BE2C (cell line): ENCODE data around the gene PARVA.

Source experiments
- DNase-seq: peaks from one replicate; pipeline ENCODE4 v3.0.0-alpha.2; 2020
- H3K27me3 ChIP-seq: fragments of 250-450 bp; sonication (Bioruptor Pico); 2 replicates; pipeline ENCODE4 v1.5.1; 2020; ENCODE audit warnings: mild to moderate bottlenecking
- H3K36me3 ChIP-seq: fragments of 250-450 bp; sonication (Bioruptor Pico); 2 replicates; pipeline ENCODE4 v1.5.1; 2020; ENCODE audit warnings: mild to moderate bottlenecking
- H3K4me1 ChIP-seq: fragments of 250-450 bp; sonication (Bioruptor Pico); 2 replicates; pipeline ENCODE4 v1.5.1; 2020
- H3K4me3 ChIP-seq: 2 replicates; pipeline ENCODE4 v1.5.1; 2011; ENCODE audit warnings: low read depth, low read length
- H3K9me3 ChIP-seq: fragments of 250-450 bp; sonication (Bioruptor Pico); 2 replicates; pipeline ENCODE4 v1.5.1; 2020
- CTCF ChIP-seq: IDR thresholded peaks from 2 replicates; pipeline ENCODE4 v1.5.1; 2012; ENCODE audit warnings: mild to moderate bottlenecking, low read depth, low read length

The PARVA gene

GRCh38 chr11:12539572-12539971 is 162.2 kb downstream of the PARVA start:
- no peaks in the 10 kb centered on the region for H3K9me3 ChIP-seq
- H3K36me3 ChIP-seq: no peaks in the 10 kb centered on the region
- no peak overlapping the region for H3K4me3 ChIP-seq
- TF ChIP-seq CTCF: no peak
- peaks cover 9% of the 10 kb centered on the region; the same call in 1 of the 2 replicates for H3K4me1 ChIP-seq
- DNase-seq: no peak
- no peaks in the 10 kb centered on the region for H3K27me3 ChIP-seq

- H3K9me3 ChIP-seq: no peaks in the 10 kb centered on the region
- no peak for TF ChIP-seq CTCF
- H3K4me1 ChIP-seq: peaks cover 9% of the 10 kb centered on the region; the same call in 1 of the 2 replicates
- H3K36me3 ChIP-seq: no peaks in the 10 kb centered on the region
- no peak overlapping the region for H3K4me3 ChIP-seq
- no peak for DNase-seq
- no peaks in the 10 kb centered on the region for H3K27me3 ChIP-seq
These were observed 162.8 kb downstream of the PARVA start for GRCh38 chr11:12540075-12540680.

GRCh38 chr11:12540913-12541582 is 163.7 kb downstream of the PARVA start:
- TF ChIP-seq CTCF: no peak
- Histone ChIP-seq H3K27me3 (no peaks in the 10 kb centered on the region), H3K9me3 (no peaks in the 10 kb centered on the region), H3K4me3 (no peak overlapping the region), H3K36me3 (no peaks in the 10 kb centered on the region), H3K4me1 (peaks cover 9% of the 10 kb centered on the region; the same call in 1 of the 2 replicates)
- DNase-seq: no peak

GRCh38 chr11:12541583-12542151 is 164.3 kb downstream of the PARVA start:
- H3K4me1 ChIP-seq: peaks cover 9% of the 10 kb centered on the region; the same call in 1 of the 2 replicates
- H3K9me3 ChIP-seq: no peaks in the 10 kb centered on the region
- no peak overlapping the region for H3K4me3 ChIP-seq
- H3K27me3 ChIP-seq: no peaks in the 10 kb centered on the region
- TF ChIP-seq CTCF: no peak
- no peaks in the 10 kb centered on the region for H3K36me3 ChIP-seq
- DNase-seq: no peak

- no peak for DNase-seq
- no peaks in the 10 kb centered on the region for H3K27me3 ChIP-seq
- H3K4me1 ChIP-seq: peaks cover 8% of the 10 kb centered on the region; the same call in 1 of the 2 replicates
- no peaks in the 10 kb centered on the region for H3K36me3 ChIP-seq
- no peak for TF ChIP-seq CTCF
- H3K4me3 ChIP-seq: no peak overlapping the region
- H3K9me3 ChIP-seq: no peaks in the 10 kb centered on the region
These were observed 165.0 kb downstream of the PARVA start for GRCh38 chr11:12542186-12542935.
